CD1c-positive myeloid dendritic cell (primary cell): ENCODE results near the gene ARHGAP26.
A peak's percentile ranks its signal among the peaks of the same experiment; 100 is the strongest.
"Not testable (repeated sequence)": the region's sequence is repeated elsewhere in the genome, so short reads cannot be mapped to it uniquely, and the experiment has no call there.

ENCODE experiments used
- DNase-seq: peaks from one replicate; pipeline ENCODE4 v3.0.0-alpha.2; 2016; ENCODE audit errors: extremely low spot score

Gene ARHGAP26

GRCh38 chr5:142904416-142904815 is 134.2 kb downstream of the ARHGAP26 start:
- DNase-seq = no peak

DNA sequence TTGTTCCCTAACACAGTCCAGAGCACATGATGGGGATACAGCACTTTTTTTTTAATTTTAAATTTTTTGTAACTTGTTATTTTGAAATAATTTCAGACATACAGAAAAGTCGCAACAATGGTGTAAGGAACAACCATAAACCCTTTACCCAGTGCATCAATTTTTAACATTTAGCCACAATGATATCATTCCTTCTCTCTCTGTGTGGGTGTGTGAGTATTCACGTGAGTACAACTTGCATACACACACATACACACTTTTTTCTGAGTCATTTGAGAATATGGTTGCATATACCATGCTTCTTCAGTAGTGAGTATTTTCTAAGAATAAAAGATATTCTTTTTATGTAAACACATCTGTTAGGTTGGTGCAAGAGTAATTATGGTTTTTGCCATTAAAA is 135.2 kb downstream of the ARHGAP26 start:
- DNase-seq = no peak

DNA sequence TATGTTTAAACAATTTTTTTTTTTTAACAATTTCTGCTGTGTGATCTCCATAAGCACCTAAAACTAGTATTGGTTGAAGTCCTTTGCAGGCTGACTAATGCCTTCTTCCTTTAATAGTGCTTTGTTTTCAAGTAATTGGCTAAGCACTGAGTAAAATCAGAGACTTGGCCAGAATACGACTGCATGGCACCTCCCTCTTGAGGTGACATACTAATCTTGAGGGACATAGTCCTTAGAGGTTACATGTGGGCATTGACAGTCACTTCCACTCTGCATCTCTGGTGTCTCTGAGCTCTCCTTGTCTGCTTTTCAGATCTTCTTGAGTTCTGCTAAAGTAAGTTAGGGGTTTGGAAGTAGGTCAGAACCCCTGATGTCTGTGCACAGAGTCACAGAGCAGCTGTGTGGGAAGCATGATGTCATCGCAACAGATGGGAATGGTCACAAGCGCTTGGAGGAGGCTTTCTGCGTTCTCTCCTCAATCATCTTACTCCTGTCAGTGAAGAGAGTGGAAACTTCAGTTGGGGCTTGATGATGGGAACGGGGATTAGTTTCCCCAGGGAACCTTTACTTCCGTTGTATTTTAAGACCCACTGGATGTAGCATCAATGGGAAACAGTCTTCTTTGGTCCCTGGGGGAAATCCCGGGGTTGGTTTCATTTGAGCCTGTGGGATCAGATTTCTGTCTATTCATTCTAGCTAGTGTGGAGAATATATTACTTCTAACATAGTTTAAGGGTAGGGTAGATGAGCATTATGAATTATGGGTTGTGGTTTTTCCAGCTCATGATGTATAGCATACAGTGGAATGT is 136.9 kb downstream of the ARHGAP26 start:
- DNase-seq = no peak

- DNase-seq = no peak
Measured at GRCh38 chr5:142908659-142909058, 138.5 kb downstream of the ARHGAP26 start.

DNA sequence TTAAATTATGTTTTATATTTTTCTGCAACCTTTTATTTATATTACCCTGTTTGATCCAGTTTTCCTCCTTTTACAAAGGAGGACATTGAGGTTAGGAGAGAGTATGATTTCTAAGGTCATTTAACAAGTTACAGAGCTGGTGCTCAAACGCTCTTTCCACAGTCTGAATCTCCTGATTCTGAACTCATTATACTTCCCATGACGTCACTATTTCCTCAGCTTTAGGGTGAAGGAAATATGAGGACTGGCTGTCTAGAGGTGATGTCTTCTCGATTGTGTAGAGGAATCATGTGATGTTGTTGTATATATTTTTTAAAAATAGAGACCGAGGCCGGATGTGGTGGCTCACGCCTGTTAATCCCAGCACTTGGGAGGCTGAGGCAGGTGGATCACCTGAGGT is 140.0 kb downstream of the ARHGAP26 start:
- no peak for DNase-seq

DNA sequence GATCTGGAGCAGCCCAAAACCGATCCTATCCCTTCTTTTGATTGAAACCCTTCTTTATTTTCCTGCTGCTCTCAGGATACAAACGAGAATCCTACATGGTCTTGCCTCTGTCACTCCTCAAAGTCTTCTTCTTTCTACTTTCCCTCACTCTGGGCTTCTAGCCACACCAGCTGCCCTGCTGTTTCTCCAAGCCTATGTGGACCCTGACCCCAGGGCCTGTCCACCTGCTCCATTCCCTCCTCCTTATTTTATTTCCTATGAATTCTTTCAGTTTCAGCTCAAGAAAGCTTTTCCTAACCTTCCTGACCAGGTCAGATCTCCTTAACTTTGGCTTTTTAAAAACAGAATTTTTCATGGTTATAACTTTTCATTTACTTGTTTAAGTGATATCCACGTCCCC is 141.0 kb downstream of the ARHGAP26 start:
- DNase-seq = no peak

GRCh38 chr5:142911775-142912174 is 141.6 kb downstream of the ARHGAP26 start:
- DNase-seq = no peak

- DNase-seq = no peak
Measured at GRCh38 chr5:142913728-142914338, 143.7 kb downstream of the ARHGAP26 start.

- DNase-seq = no peak
Measured at GRCh38 chr5:142915038-142915437, 144.9 kb downstream of the ARHGAP26 start.

GRCh38 chr5:142915813-142916424 is 145.7 kb downstream of the ARHGAP26 start:
- peak; percentile 36 for DNase-seq

- no peak for DNase-seq
Measured at GRCh38 chr5:142918959-142919635, 148.9 kb downstream of the ARHGAP26 start.

DNA sequence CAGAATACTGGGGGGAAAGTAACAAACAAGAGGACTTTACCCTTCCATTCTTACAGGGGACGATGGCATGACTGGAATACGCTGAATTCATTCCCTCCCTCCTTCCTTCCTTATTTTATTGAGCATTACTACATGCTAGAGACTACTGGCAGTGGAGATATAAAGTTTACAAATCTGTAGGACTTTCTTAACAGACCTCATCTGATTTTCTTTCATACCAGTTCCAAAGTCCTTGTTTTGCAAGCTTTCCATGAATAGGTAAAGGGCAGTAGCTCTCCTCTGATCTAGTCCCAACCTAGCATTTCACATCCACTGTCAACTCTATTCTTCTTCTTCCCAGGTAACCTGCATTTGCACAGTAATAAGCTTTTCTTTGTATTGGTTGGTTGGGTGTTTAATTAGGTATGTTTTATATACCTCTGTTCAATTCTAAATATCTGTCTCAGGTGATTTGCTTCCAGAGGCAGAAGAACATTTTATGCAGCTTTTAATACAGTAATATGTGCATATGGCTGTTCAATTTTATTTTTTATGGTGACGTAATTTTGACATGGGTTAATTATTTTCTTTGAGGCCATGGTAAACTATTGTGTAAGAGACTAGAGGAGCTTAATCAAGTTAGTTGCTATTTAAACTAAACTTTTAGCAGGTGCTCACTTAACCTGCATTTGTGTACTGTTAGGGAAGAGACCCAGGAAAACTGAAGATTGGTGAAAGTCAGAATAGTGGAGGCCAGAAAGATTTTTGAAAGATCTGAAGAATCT is 150.9 kb downstream of the ARHGAP26 start:
- no peak for DNase-seq

DNA sequence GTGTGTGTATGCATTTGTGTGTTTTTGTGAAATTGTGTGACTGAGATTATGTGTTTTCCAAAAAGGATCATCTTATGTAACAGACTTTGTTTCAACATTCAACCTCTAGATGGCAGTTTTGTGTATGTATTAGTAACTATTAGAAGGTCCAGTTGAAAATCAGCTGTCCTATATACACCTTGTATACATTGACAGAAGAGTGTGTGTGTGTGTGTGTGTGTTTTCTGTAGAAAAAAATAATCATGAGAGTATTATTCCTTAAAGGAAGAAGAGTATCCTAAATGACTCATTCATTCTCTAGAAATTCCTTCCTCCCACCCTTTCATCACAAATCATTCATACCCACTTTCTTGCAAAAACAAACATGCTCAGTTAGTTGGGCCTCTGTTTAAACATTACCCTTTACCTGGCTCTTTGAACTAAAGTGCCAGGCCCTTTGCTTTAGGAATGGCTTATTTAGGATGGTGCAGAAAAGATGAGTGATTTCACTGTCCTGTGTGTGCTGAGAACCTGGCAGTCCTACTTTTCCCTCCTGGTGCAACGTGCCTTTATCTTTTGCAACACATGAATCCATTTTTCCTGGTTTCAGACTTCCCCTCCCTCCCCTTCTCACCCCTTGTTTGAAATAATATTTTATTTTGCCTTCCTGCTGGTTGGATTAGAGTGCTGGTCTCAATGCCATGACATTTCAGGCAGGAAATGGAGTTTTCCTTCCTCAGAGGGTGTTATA is 152.2 kb downstream of the ARHGAP26 start:
- DNase-seq = peak; percentile 47

DNA sequence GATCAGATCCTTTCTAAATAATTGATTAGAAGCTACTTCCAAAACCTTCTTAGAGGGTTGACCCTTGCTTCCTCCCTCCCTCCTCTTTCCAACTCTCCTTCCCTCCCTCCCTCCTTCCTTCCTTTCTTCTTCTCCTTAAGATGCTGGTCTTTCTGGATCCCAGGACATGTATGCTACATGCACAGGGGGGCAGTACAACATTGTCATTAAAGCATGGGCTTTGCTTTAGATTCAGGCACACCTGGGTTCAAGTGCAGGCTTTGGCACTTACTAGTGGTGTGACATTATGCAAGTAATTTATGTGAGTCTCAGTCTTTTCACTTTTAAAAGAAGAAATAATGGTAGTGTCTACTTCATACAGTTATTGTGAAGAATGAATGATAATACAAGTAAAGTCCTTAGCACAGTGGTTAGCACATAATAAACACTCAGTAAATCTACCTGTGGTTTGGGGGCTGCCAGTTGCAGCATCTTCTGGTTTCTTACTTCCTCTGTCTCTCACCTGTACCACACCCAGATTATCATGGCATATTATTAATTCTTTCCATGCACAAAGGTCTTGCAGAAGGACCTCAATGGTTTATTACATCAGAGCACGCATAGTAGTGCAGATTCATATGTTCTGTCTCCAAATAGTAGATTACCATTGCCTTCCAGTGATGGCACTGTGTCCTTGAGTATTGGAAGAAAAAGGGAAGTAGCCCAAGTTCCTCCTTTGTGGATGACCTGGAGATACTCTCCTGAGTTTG is 154.1 kb downstream of the ARHGAP26 start:
- peak; percentile 55 for DNase-seq

DNA sequence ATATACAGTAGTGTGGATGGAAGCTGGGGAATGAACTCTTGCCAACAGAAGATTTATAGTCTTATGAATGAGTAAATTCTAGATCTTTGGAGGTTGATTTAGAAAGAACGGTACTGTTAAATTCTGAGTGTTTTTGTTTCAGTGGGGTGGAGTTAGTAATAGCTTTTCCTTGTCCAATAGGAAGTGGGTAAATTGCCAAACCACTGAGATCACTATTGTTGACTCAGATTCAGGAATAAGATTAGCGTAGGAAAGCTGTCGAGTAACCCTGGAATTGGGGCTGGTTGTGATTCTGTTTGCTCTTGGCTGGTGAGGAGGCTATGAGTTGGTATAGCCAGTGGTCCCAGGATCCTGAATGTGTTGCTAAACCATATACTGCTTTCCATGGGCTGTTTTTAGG is 155.6 kb downstream of the ARHGAP26 start:
- peak; percentile 48 for DNase-seq

DNA sequence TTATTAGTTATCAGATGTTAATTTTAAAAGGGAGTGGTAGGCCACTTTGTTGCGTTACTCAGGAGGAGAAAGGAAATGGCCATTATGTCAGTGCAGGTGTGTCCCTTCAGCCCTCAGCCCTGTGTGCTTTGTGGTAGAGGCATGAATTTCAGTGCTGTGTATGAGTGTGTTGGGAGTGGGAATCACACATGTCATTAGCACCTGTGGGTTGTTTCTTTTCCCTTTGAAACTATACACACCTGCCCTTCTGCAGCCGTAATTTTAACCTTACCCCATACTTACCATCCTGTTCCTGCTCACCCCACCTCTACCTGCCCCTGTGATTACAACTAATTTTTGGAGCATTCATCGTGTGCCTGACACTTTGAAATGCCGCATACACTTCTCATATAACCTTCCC is 156.4 kb downstream of the ARHGAP26 start:
- DNase-seq = no peak

- DNase-seq = not testable (repeated sequence)
Measured at GRCh38 chr5:142928999-142929398, 158.8 kb downstream of the ARHGAP26 start.

DNA sequence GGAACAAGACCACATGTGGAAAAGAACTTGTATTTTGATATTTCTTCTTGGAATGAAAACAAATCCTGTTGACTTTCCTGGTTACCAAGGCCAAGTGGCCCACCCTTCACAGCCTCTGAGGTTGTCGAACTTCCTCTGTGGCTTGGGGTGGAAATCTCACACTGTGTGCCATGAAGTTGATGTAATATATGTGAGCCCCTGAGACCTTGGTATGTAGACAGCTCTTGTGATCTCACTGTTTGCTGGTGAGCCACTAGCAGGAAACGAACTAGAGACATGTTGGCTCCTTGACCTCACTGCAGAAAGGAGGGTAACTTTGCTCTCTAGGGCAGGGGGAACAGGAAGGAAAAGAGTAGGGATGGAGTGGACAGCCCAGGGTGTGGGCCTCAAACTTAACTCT is 159.4 kb downstream of the ARHGAP26 start:
- peak; percentile 61 for DNase-seq

DNA sequence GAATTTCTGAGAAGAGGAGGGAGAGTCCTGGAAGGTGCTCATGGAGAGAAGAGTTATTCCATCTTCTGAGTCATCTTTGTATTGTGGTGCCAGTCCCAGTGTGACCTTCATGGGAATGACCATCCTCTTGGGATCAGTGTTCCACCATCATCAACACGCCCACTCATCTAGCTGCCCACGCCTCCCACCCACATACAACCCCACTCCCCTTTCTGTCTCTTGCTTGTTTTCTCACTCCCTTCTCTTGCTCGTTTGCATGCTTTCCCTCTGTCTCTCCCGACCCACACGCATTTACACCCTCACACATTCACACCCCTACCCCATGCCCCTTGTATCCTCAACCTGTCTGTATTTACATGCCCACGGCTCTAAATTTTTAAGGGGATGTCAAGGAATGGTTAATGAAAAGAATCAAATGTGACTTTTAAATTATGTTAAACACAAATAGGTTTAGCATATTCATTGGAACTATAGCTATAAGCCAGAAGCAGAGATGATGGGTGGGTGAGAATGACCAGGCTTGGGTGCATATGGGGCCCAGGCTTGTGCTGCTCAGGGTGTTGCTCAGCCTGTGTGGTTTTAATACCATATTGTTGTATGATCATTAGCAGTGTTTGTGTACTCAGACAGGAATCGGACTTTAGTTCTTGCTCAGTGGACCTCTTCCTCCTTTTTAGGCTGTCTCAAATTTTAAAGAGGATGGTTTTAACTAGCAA is 160.4 kb downstream of the ARHGAP26 start:
- DNase-seq = no peak
